Measurements from ENCODE around the gene DDX39B.
A peak's percentile ranks its signal among the peaks of the same experiment; 100 is the strongest.
"Not testable (repeated sequence)": the region's sequence is repeated elsewhere in the genome, so short reads cannot be mapped to it uniquely, and the experiment has no call there.

Gene DDX39B

GRCh38 chr6:31525932-31526591 is 15.7 kb downstream of the DDX39B start:
- no peak for DNase-seq

DNA sequence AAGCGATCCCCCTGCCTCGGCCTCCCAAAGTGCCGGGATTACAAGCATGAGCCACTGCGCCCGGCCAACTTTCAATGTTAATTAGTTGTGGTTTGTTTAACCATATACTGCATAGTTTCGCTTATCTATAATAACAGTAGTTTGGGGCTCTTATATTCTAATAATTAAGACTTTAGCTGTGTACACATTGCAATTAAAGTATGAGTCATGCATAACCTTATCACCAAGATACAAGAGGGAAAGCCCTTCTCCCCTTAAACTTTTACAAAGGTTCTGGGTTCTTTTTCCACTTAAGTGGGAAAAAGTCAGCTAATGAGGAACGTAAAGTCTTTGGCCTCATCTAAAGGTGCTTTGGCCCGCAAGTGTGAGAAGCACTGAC is 16.3 kb downstream of the DDX39B start:
- no peak for DNase-seq

GRCh38 chr6:31521835-31522234 is 20.0 kb downstream of the DDX39B start:
- no peak for DNase-seq

DNA sequence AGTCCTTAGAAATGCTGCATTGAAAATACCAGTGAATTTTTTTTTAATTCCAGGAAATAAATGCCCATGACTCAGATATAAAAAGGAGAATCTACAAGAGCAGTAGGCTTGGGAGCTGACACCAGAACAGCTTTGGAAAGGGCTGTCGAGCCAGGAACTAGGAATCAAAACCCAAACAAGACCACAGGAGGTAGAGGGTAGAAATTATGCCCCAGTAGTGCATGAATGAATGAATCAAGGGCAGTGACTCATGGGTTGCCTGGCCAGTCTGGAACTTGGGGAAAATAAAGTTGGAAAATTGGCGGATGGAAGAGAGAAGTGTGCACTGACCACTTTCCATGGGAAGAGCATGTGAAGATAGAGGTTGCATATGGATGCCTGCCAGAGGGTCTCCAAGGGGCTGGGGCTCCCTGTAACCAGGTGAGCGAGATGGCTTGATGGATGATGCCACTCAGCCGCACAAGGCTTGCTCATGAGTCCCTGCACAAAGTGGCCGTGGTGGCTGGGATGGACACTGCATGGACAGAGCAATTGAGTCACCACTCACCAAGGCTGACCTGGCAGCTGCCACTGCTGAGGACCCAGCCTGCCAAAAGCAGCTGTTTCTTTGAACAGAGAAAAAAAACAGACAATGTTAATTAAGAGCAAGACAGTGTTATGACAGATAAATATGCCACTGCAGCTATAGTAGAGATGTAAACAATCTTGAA is 28.2 kb downstream of the DDX39B start:
- DNase-seq = no peak

- DNase-seq = no peak
These were observed 31.8 kb downstream of the DDX39B start for GRCh38 chr6:31510007-31510406.

GRCh38 chr6:31509036-31509435 is 32.8 kb downstream of the DDX39B start:
- not testable (repeated sequence) for DNase-seq

DNA sequence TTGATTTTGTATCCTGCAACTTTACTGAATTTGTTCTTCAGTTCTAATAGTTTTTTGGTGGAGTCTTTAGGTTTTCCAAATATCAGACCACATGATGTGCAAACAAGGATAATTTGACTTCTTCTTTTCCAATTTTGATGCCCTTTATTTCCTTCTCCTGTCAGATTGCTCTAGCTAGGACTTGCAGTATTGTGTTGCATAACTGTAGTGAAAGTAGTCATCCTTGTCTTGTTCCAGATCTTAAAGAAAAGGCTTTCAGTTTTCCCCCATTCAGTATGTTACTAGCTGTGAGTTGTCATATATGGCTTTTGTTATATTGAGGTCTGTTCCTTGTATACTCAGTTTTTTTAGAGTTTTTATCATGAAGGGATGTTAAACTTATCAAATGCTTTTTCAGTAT is 39.2 kb downstream of the DDX39B start:
- DNase-seq = no peak

DNA sequence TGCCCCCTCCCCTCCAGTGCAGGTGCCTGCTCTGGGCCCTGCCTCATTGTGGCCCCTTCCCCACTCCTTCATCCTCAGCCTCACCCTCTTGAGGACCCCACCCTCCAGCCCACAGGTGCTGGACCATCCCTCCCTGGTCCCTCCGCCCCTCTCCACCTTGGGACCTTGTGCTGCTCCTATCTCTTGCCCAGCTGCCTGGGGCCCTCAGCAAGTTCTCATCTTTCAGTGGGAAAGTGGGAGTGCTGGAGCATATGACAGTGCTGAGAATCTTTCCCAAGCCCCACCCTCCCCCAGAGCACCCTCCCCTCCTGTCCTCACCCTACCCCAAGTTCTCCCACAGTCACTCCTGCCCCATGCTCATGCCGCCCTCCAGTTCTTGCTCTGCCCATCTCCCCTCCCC is 42.2 kb downstream of the DDX39B start:
- DNase-seq = not testable (repeated sequence)

- DNase-seq = no peak
These were observed 43.1 kb downstream of the DDX39B start for GRCh38 chr6:31498748-31499147.

GRCh38 chr6:31497531-31498476 is 44.0 kb downstream of the DDX39B start, which contains the start of gene MICB:
MICB (plus strand) TSS chr6:31498145; CDS start chr6:31498194, 49 bp downstream.
- peak; percentile 83 for DNase-seq

GRCh38 chr6:31496826-31497225 is 45.0 kb downstream of the DDX39B start:
- DNase-seq = not testable (repeated sequence)

GRCh38 chr6:31495580-31495979 is 46.2 kb downstream of the DDX39B start:
- no peak for DNase-seq

DNA sequence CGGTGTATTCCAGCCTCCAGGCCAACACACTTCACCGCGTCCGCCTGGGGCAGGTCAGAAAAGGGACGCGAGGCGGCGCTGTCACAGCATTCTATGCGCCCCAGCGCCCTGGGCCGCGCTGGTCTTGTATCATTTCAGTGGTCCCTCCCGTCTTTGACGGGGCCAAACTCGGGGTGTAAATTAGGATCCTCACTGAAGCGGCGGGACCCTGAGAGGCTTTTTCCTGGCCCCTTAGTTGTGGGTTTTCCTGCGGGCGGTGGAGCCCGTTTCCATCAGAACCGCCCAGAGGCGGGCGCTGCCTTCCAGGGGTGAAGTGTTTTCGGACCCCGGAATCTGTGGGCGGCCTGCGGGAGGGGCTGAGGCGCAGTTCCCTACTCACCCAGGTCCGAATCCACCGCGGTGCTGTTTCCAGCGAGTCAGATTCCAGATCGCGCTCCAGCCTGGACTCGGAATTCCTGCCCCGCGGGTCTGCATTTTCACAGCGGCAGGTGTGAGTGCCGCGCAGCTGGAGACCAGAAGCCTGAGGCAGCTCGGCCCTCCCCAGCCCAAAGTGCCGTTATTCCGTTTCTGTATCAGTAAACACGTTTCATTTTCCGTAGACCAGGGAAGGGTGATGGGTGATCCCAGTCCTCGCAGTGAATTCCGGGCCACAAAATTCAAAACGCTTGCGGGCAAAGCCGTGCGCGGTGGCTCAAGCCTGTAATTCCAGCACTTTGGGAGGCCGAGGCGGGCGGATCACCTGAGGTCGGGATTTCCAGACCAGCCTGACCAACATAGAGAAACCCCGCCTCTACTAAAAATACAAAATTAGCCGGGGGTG is 47.7 kb downstream of the DDX39B start:
- DNase-seq = peak; percentile 73

DNA sequence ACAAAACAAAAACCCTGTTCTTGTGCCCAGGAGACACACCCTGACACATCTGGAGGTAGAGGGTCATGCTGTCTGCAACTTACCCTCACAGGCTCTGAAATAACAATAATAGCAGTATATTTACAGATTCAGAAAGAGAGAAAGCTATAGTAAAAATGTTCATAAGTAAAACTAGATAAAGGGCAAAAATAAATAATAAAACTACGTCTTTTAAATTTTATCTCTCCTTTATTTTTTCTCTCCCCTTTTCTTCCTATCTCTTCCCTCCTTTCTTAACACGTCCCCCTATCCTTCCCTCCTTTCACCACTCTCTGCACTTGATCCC is 48.3 kb downstream of the DDX39B start:
- DNase-seq = not testable (repeated sequence)

GRCh38 chr6:31490115-31490873 is 51.5 kb downstream of the DDX39B start:
- no peak for DNase-seq

DNA sequence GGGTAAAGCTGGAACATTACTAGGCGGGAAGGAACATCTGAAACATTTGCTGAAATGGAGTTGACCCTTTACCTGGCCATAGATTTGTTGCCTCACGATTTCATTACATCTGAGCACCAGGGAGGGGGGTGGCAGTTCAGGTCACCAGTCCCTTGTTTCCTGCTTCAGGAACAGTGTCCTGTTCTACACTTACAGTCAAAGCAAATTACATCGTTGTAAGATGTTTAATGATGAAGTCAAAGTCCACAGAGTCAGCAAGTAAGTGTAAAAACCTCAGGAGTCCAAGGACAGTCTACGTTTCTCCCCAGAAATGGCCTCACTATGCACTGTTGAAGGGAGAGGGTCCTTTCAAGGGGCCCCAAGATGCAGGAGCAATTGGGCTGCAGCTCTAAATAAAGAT is 52.7 kb downstream of the DDX39B start:
- DNase-seq = no peak

DNA sequence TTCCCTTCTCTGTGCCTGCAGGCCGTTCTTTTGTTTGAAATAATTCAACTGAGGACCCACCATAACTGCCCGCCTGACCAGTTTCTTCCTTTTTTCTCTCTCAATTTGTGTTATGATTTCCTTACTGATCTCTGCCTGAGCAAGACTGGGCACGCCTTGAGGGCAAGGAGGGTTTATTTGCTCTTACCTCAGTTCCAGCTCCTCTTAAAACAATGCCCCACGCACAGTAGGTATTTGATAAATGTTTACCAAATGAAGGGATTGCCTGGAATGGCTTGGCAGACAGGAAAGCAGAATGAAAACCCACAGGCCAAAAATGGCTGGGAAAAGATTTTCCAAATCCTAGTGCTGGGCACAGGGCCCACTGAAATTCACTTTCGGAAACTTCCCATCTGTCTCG is 54.1 kb downstream of the DDX39B start:
- DNase-seq = not testable (repeated sequence)

DNA sequence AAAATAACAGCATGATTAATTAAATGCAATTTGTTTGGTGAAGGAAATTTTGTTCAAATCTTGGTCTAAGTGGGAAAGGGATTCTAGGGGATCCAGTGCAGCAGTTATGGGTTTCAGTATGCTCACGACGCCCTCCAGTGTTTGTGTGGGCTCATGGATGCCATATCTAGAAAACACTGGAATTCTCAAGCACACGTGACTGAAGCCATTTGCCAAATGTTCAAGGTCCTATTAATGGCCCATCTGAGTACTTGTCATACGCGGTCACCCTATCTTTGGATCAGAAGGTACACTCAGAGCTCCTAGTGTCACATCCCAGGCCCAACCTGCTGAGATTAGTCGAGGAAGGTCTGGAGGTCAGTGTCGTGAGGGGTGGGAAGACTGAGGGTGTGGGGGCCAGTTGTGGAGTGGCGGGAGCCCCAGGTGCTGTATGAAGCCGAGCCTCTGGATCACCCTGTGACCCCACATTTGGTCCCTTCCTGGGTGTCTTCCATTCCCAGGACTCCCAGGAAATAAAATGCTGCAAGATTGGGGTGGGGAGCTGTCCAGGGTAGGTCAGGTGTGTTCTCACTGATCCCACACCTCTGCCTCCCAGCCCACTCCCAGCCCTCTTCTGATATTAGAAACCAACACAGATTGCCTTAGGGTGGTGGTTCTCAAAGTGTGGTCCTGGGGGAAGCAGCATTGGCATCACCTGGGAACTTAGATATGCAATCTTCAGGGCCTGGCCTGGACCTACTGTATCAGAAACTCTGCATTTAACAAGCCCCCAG is 55.6 kb downstream of the DDX39B start:
- not testable (repeated sequence) for DNase-seq

- DNase-seq = no peak
These were observed 56.7 kb downstream of the DDX39B start for GRCh38 chr6:31485055-31485454.

DNA sequence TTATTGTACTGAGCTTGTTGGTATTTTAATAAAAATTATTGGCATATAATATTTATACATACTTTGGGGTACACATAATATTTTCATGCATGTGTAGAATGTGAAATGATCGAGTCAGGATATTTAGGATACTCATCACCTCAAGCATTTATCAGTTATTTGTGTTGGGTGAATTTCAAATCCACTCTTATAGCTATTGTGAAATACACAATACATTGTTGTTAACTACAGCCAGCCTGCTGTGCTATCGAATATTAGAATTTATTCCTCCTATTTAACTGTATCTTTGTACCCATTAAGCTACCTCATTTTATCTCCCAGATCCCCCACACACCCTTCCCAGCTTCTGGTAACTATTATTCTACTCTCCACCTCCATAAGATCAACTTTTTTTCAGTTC is 58.4 kb downstream of the DDX39B start:
- DNase-seq = no peak

DNA sequence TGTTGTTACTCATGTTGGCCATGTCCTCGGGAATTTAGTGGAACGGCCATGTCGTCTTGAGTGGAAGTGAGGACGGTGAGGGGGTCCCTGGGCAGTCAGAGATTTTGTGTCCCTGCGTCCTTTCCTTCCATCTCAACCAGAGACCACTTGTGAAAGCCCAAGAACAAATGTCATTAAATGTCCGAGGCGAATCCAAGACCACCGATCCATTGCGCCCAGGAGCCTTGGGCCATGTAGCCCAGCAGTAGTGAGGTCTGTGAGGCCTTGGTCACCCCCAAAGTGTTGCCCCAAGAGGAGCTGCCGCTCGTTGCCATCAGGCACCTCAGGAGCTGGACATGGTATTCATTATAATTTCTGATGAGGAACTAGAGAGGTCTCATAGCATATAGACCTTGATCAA is 61.2 kb downstream of the DDX39B start:
- no peak for DNase-seq
